Measurements from ENCODE around the gene ARHGAP33. TPM values are rescaled to one million over a fixed set of nuclear protein-coding genes. Genes with fewer than 3 reads are reported as not detected.
A peak's percentile ranks its signal among the peaks of the same experiment; 100 is the strongest.

ARHGAP33 gene, protein sequence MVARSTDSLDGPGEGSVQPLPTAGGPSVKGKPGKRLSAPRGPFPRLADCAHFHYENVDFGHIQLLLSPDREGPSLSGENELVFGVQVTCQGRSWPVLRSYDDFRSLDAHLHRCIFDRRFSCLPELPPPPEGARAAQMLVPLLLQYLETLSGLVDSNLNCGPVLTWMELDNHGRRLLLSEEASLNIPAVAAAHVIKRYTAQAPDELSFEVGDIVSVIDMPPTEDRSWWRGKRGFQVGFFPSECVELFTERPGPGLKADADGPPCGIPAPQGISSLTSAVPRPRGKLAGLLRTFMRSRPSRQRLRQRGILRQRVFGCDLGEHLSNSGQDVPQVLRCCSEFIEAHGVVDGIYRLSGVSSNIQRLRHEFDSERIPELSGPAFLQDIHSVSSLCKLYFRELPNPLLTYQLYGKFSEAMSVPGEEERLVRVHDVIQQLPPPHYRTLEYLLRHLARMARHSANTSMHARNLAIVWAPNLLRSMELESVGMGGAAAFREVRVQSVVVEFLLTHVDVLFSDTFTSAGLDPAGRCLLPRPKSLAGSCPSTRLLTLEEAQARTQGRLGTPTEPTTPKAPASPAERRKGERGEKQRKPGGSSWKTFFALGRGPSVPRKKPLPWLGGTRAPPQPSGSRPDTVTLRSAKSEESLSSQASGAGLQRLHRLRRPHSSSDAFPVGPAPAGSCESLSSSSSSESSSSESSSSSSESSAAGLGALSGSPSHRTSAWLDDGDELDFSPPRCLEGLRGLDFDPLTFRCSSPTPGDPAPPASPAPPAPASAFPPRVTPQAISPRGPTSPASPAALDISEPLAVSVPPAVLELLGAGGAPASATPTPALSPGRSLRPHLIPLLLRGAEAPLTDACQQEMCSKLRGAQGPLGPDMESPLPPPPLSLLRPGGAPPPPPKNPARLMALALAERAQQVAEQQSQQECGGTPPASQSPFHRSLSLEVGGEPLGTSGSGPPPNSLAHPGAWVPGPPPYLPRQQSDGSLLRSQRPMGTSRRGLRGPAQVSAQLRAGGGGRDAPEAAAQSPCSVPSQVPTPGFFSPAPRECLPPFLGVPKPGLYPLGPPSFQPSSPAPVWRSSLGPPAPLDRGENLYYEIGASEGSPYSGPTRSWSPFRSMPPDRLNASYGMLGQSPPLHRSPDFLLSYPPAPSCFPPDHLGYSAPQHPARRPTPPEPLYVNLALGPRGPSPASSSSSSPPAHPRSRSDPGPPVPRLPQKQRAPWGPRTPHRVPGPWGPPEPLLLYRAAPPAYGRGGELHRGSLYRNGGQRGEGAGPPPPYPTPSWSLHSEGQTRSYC
- 10 to 100 TPM in 6 of 7 donors, 1 to 10 TPM in 1; 7.4 to 25.2 (median 14.4) TPM for total RNA-seq
- polyA plus RNA-seq: 10 to 100 TPM in 1 of 3 donors, 1 to 10 TPM in 2; 3.1 to 10.9 (median 5.1) TPM
- long read RNA-seq, donor 1, partial matches to known transcripts: 8 of 8 reads
- long read RNA-seq, donor 1, other reads (novel, unspliced or antisense): 0 of 8 reads
- long read RNA-seq, donor 2, partial matches to known transcripts: 0 of 1 reads
- long read RNA-seq, donor 2, other reads (novel, unspliced or antisense): 0 of 1 reads

DNA sequence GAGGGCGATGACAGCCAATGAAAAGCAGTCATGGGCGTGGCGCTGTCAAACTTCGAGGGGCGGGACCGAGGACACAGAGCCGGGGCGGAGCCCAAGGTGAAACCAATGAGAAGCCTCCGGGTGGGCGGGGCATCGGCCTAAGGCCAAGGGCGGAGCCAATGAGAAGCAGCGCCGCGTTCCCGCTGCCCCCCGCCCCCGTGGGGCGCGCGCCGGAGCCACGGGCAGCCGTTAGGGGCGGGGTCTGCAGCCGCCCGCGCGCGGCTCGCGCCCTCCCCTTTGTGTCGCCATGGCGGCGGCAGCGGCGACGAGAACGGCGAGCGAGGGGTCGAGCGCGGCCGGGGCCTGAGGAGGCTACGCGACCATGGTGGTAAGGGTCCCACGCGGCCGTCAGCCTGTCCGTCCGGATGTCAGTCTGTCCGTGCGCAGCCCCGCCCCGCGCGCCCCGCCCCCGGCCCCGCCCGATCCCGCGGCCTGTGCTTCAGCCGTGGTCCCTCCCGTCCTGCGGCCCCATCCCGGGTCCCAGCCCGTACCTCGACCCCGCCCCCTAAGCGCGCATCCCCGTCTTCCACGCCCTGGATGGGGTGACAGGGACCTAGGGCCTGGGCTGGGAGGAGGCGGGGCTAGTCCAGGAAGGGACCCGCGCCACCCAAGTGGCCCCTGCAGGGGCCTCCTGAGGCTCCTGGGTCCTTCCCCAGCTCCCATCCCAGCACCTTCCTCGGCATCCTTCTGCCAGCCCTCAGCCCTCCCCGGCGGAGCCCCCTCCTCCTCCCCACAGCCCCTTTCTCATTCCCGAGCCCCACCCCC lies at the start of gene ARHGAP33:
Gene ARHGAP33 (plus strand): TSS at position 267 of the 804 bp plus-strand sequence. CDS start 95 bp downstream, at position 362.
- peak within 1 kb of the TSS in 5 of 8 donors; percentile 51 to 85 (median 77) for H3K27ac ChIP-seq
- TF ChIP-seq POLR2AphosphoS5 (IDR thresholded peaks at IDR 0.05): peak; percentile 8 to 66 (median 50)
- TF ChIP-seq, protein P1, sequence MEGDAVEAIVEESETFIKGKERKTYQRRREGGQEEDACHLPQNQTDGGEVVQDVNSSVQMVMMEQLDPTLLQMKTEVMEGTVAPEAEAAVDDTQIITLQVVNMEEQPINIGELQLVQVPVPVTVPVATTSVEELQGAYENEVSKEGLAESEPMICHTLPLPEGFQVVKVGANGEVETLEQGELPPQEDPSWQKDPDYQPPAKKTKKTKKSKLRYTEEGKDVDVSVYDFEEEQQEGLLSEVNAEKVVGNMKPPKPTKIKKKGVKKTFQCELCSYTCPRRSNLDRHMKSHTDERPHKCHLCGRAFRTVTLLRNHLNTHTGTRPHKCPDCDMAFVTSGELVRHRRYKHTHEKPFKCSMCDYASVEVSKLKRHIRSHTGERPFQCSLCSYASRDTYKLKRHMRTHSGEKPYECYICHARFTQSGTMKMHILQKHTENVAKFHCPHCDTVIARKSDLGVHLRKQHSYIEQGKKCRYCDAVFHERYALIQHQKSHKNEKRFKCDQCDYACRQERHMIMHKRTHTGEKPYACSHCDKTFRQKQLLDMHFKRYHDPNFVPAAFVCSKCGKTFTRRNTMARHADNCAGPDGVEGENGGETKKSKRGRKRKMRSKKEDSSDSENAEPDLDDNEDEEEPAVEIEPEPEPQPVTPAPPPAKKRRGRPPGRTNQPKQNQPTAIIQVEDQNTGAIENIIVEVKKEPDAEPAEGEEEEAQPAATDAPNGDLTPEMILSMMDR (IDR thresholded peaks at IDR 0.05 in 8 of 11, conservative IDR thresholded peaks at IDR 0.05 in 3 of 11): peak in 5 of 11 experiments; percentile 7 to 39 (median 13)
- no peak for TF ChIP-seq POLR2A (IDR thresholded peaks at IDR 0.05)
- peak; percentile 99 for DNase-seq
- no peaks in the 10 kb centered on the region for H3K27me3 ChIP-seq (replicated peaks in 1 of 7)
- peak within 1 kb of the TSS; percentile 89 to 100 (median 98) for H3K4me3 ChIP-seq
- 0 to 1% (median 1%) methylated on average over 54 to 82 of the region's 82 CpGs for whole genome bisulfite sequencing, 5 donors
- intact Hi-C loops (cut with DNase I; ENCODE audit: low total_unique reads): no loop called here
- H3K36me3 ChIP-seq: peaks cover 0 to 28% (median 7%) of the 10 kb centered on the region in 6 donors
- peaks cover 4 to 22% (median 18%) of the 10 kb centered on the region in 6 donors for H3K4me1 ChIP-seq
- no peaks in the 10 kb centered on the region for H3K9me3 ChIP-seq

DNA sequence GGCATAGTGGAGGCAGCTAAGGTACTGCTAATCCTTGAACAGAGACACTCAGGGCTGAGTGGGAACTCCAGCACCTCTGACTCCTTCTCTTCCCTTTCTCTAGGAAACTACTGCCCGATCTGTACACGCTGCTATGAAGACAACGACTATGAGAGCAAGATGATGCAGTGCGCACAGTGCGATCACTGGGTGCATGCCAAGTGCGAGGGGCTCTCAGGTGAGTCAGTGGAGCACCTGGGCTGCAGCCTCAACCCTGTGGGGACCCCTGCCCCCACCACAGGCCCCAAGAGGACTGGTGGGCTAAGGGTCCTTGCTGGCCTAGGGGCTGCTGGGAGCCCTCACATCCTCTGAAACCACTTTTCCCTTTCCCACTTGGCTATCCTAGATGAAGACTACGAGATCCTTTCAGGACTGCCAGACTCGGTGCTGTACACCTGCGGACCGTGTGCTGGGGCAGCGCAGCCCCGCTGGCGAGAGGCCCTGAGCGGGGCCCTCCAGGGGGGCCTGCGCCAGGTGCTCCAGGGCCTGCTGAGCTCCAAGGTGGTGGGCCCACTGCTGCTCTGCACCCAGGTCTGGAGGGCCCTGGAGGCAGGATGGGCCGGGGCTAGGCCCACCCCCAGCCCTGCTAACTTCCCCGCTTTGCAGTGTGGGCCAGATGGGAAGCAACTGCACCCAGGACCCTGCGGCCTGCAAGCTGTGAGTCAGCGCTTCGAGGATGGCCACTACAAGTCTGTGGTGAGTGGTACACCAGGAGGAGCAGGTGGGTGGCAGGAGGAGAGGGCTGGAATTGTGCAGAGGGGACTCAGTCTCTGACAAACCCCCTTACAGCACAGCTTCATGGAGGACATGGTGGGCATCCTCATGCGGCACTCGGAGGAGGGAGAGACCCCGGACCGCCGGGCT lies 48.1 kb upstream of the ARHGAP33 start:
- Histone ChIP-seq H3K4me3 (no peak overlapping the region), H3K9me3 (no peaks in the 10 kb centered on the region), H3K36me3 (peaks cover 0 to 100% (median 100%) of the 10 kb centered on the region in 6 donors), H3K4me1 (peaks cover 0 to 9% (median 0%) of the 10 kb centered on the region in 6 donors), H3K27me3 (replicated peaks in 1 of 7) (no peaks in the 10 kb centered on the region), H3K27ac (no peak overlapping the region)
- intact Hi-C loops (cut with DNase I; ENCODE audit: low total_unique reads): no loop called here
- no peak for TF ChIP-seq POLR2A (IDR thresholded peaks at IDR 0.05)
- TF ChIP-seq, protein P1 (IDR thresholded peaks at IDR 0.05 in 8 of 11, conservative IDR thresholded peaks at IDR 0.05 in 3 of 11): no peak
- peak in 1 of 3 donors; percentile 37 for TF ChIP-seq POLR2AphosphoS5 (IDR thresholded peaks at IDR 0.05)
- DNase-seq: no peak
- 94 to 96% (median 95%) methylated on average over 17 to 25 of the region's 25 CpGs for WGBS, 5 donors
